HG03565 (cell line): ENCODE results near the gene PCDHA8.
"Not testable (repeated sequence)": the region's sequence is repeated elsewhere in the genome, so short reads cannot be mapped to it uniquely, and the experiment has no call there.

Source experiments
- ATAC-seq: cut with Tn5 transposase; IDR thresholded peaks from one replicate; pipeline ENCODE4 v1.9.1; 2021; ENCODE audit warnings: mild to moderate bottlenecking, moderate library complexity; ENCODE audit not compliant: unreplicated experiment

PCDHA8 gene

DNA sequence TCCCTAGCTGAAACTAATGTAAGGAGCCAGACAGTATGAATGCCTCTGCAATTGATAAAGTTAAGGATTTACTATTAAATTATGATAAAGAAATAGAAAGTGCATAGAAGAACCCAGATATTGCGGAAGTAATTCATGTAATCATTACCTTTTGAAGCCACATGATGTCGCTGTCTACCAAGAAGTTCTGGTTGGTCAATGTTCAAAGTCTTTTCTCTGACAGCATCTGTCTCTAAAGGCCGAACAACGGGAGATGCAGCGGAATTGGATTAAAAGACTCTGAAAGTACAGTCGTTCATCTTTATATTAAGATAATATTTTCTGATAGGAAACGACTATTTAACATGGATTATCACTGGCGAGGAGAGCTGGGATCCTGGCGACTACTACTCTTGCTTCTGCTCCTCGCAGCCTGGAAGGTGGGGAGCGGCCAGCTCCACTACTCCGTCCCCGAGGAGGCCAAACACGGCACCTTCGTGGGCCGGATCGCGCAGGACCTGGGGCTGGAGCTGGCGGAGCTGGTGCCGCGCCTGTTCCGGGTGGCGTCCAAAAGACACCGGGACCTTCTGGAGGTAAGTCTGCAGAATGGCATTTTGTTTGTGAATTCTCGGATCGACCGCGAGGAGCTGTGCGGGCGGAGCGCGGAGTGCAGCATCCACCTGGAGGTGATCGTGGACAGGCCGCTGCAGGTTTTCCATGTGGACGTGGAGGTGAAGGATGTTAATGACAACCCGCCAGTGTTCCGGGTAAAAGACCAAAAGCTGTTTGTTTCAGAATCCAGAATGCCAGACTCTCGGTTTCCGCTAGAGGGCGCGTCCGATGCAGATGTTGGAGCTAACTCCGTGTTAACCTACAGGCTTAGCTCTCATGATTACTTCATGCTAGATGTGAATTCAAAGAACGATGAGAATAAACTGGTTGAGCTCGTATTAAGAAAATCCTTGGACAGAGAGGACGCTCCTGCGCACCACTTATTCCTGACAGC is at the start of gene PCDHA8:
PCDHA8 (plus strand) TSS at position 210 of the 985 bp plus-strand sequence; CDS start at position 345, 135 bp downstream.
- ATAC-seq = no peak

DNA sequence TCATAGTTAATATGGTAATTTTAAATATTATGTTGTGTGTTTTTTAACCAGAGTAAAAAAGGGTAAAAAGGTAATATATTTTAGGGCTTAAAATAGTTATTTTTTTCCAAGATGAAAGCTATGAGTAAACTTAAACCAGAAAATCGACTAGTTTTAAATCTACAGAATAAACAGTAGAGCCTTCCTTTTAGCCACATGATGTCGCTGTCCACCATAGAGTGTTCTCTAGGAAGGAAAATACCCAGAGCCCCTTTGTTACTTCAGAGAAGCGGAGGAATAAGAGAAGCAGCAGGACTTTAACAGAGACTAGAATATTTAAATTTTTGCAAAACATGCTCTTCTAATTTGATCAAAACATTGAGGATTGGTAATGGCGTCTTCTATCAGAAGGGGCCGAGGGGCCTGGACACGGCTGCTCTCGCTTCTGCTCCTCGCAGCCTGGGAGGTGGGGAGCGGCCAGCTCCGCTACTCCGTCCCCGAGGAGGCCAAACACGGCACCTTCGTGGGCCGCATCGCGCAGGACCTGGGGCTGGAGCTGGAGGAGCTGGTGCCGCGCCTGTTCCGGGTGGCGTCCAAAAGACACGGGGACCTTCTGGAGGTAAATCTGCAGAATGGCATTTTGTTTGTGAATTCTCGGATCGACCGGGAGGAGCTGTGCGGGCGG is 46.3 kb upstream of the PCDHA8 start, which contains the start of gene PCDHA2:
PCDHA2 (plus strand) TSS at position 258 of the 664 bp plus-strand sequence.
- no peak for ATAC-seq

DNA sequence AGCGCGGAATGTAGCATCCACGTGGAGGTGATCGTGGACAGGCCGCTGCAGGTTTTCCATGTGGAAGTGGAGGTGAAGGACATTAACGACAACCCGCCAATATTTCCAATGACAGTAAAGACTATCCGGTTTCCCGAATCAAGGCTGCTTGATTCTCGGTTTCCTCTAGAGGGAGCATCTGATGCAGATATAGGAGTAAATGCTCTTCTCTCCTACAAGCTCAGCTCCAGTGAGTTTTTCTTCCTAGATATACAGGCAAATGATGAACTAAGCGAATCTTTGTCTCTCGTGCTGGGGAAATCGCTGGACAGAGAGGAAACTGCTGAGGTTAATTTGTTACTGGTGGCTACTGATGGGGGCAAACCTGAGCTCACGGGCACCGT is 45.7 kb upstream of the PCDHA8 start:
- ATAC-seq = no peak

- ATAC-seq = not testable (repeated sequence)
Measured at GRCh38 chr5:140796072-140796717, 44.8 kb upstream of the PCDHA8 start.

DNA sequence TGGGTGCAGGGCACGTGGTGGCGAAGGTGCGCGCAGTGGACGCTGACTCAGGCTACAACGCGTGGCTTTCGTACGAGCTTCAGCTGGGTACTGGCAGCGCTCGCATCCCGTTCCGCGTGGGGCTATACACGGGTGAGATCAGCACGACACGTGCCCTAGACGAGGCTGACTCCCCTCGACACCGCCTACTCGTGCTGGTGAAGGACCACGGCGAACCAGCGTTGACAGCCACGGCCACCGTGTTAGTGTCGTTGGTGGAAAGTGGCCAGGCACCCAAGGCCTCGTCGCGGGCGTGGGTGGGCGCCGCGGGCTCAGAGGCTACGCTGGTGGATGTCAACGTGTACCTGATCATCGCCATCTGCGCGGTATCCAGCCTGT is 44.3 kb upstream of the PCDHA8 start:
- ATAC-seq = no peak

DNA sequence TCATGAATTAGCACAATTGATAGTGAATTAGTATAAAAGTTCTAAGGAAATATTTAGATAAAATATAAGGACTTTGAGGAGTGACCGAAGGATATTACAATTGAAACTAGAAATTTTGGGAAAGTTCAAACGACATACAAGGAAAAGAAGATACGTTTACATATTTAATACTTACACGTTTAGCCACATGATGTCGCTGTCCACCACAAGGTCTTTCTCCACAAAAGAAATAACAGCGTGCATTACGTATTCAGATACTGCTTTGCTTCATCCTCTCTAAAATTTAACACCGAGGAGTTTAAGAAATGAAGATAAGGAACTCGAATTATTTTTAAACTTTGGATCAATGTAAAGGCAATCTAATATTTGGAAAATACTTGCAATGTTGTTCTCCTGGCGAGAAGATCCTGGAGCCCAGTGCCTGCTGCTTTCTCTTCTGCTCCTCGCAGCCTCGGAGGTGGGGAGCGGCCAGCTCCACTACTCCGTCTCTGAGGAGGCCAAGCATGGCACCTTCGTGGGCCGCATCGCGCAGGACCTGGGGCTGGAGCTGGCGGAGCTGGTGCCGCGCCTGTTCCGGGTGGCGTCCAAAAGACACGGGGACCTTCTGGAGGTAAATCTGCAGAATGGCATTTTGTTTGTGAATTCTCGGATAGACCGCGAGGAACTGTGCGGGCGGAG is 40.0 kb upstream of the PCDHA8 start, which contains the start of gene PCDHA3:
PCDHA3 (plus strand) TSS at position 242 of the 678 bp plus-strand sequence.
- no peak for ATAC-seq

GRCh38 chr5:140801494-140801841 is 39.5 kb upstream of the PCDHA8 start:
- ATAC-seq = no peak

- not testable (repeated sequence) for ATAC-seq
Measured at GRCh38 chr5:140802381-140802780, 38.6 kb upstream of the PCDHA8 start.

GRCh38 chr5:140802781-140803271 is 38.2 kb upstream of the PCDHA8 start:
- ATAC-seq = no peak

GRCh38 chr5:140806834-140807775 is 33.9 kb upstream of the PCDHA8 start, which contains the start of gene PCDHA4:
PCDHA4 (plus strand) TSS chr5:140807068.
- no peak for ATAC-seq

DNA sequence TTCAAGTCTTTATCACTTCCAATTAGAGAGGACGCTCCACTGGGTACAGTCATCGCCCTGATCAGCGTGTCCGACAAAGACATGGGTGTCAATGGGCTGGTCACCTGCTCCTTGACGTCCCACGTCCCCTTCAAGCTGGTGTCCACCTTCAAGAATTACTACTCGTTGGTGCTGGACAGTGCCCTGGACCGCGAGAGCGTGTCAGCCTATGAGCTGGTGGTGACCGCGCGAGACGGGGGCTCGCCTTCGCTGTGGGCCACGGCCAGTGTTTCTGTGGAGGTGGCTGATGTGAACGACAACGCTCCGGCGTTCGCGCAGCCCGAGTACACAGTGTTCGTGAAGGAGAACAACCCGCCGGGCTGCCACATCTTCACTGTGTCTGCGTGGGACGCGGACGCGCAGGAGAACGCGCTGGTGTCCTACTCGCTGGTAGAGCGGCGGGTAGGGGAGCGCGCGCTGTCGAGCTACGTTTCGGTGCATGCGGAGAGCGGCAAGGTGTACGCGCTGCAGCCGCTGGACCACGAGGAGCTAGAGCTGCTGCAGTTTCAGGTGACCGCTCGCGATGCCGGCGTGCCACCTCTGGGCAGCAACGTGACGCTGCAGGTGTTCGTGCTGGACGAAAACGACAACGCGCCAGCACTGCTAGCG is 32.6 kb upstream of the PCDHA8 start:
- ATAC-seq = not testable (repeated sequence)

GRCh38 chr5:140808889-140809291 is 32.1 kb upstream of the PCDHA8 start:
- no peak for ATAC-seq

GRCh38 chr5:140821375-140822280 is 19.4 kb upstream of the PCDHA8 start, which contains the start of gene PCDHA5:
PCDHA5 (plus strand) TSS chr5:140821613.
- no peak for ATAC-seq

DNA sequence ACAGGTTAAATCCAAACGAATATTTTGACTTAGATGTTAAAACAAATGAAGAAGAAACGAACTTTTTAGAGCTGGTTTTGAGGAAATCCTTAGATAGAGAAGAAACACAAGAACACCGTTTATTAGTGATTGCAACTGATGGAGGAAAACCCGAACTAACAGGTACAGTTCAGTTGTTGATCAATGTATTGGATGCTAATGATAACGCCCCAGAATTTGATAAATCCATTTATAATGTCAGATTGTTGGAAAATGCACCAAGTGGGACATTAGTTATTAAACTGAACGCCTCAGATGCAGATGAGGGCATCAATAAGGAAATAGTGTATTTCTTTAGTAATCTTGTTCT is 18.7 kb upstream of the PCDHA8 start:
- no peak for ATAC-seq

DNA sequence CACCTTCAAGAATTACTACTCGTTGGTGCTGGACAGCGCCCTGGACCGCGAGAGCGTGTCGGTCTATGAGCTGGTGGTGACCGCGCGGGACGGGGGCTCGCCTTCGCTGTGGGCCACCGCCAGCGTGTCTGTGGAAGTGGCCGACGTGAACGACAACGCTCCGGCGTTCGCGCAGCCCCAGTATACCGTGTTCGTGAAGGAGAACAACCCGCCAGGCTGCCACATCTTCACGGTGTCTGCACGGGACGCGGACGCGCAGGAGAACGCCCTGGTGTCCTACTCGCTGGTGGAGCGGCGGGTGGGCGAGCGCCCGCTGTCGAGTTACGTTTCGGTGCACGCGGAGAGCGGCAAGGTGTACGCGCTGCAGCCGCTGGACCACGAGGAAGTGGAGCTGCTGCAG is 18.0 kb upstream of the PCDHA8 start:
- ATAC-seq = not testable (repeated sequence)

GRCh38 chr5:140823475-140823874 is 17.5 kb upstream of the PCDHA8 start:
- ATAC-seq = no peak

DNA sequence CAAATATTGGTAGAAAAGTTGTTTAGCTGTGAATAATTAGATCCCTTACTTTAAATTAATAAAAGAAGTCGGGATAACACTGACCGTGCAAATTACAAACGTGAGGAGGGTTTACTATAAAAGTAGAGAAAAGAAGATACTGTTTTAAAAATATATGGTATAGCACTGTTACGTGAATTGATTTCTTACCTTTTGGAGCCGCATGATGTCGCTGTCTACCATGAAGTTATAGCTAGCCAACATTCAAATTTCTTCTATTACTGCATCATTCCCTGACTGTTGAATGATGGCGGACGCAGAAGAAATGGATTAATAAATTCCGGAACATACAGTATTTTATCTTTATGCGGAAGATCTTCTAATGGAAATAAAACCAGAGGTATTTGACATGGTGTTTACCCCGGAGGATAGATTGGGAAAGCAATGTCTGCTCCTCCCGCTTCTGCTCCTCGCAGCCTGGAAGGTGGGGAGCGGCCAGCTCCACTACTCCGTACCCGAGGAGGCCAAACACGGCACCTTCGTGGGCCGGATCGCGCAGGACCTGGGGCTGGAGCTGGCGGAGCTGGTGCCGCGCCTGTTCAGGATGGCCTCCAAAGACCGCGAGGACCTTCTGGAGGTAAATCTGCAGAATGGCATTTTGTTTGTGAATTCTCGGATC is 13.2 kb upstream of the PCDHA8 start, which contains the start of gene PCDHA6:
PCDHA6 (plus strand) TSS at position 257 of the 658 bp plus-strand sequence; CDS start at position 389, 132 bp downstream.
- no peak for ATAC-seq
